MG63 (cell line): ENCODE data around the gene ZNF319. TPM values are rescaled to one million over a fixed set of nuclear protein-coding genes. Genes with fewer than 3 reads are reported as not detected.
A peak's percentile ranks its signal among the peaks of the same experiment; 100 is the strongest.
"Not testable (repeated sequence)": the region's sequence is repeated elsewhere in the genome, so short reads cannot be mapped to it uniquely, and the experiment has no call there.

Source experiments
- DNase-seq: peaks from one replicate; pipeline ENCODE4 v3.0.0-alpha.2; 2020
- H3K27me3 ChIP-seq: fragments of 250-450 bp; sonication (Bioruptor Pico); 2 replicates; pipeline ENCODE4 v1.5.1; 2020; ENCODE audit warnings: mild to moderate bottlenecking, moderate library complexity
- H3K36me3 ChIP-seq: fragments of 250-450 bp; sonication (Bioruptor Pico); 2 replicates; pipeline ENCODE4 v1.5.1; 2020; ENCODE audit warnings: mild to moderate bottlenecking, moderate library complexity
- H3K4me3 ChIP-seq: fragments of 250-450 bp; sonication (Bioruptor Pico); 2 replicates; pipeline ENCODE4 v1.5.1; 2020; ENCODE audit warnings: mild to moderate bottlenecking, moderate library complexity
- H3K9me3 ChIP-seq: fragments of 250-450 bp; sonication (Bioruptor Pico); 2 replicates; pipeline ENCODE4 v1.5.1; 2020; ENCODE audit warnings: mild to moderate bottlenecking, moderate library complexity
- total RNA-seq: library from RNA; depleted of rRNA; stranded (reverse); fragments of >200 nt; shearing (Covaris generic); gene quantifications from 2 replicates; pipeline ENCODE4 v1.2.3, GENCODE V29; 2014; ENCODE audit warnings: low replicate concordance

Gene ZNF319
- total RNA-seq, 1 experiment from 2014 or later, result 15.5 TPM

GRCh38 chr16:57994361-57994760 lies 6.1 kb downstream of the ZNF319 start:
- H3K9me3 ChIP-seq, result no peaks in the 10 kb centered on the region
- H3K4me3 ChIP-seq, result no peak overlapping the region
- no peaks in the 10 kb centered on the region for H3K27me3 ChIP-seq
- H3K36me3 ChIP-seq, result peaks cover 50% of the 10 kb centered on the region
- DNase-seq, result no peak

DNA sequence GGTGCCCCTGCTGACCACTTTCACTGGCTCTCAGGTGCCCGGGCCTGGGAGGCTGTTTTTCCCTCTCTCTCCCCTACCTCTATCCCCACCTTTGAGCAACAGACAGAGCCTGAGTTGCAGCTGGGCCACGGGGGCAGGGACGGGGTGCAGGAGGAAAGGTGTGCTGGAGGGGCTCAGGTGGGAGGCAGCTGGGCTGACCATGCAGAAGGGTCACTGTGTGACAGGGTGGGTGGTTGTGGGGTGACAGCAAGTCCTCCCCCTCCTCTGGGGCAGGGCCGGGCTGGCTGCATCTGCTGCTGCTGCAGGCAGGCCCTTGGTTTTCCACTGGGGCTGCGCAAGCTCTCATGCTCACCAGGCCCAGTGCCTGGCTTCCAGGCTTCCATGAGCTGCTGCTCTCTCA lies 6.6 kb downstream of the ZNF319 start:
- no peaks in the 10 kb centered on the region for H3K27me3 ChIP-seq
- no peak for DNase-seq
- H3K4me3 ChIP-seq, result no peak overlapping the region
- no peaks in the 10 kb centered on the region for H3K9me3 ChIP-seq
- peaks cover 50% of the 10 kb centered on the region for H3K36me3 ChIP-seq

- Histone ChIP-seq H3K4me3 (no peak overlapping the region), H3K9me3 (no peaks in the 10 kb centered on the region), H3K36me3 (peaks cover 50% of the 10 kb centered on the region), H3K27me3 (no peaks in the 10 kb centered on the region)
- no peak for DNase-seq
These were observed 7.0 kb downstream of the ZNF319 start for GRCh38 chr16:57993438-57993837.

DNA sequence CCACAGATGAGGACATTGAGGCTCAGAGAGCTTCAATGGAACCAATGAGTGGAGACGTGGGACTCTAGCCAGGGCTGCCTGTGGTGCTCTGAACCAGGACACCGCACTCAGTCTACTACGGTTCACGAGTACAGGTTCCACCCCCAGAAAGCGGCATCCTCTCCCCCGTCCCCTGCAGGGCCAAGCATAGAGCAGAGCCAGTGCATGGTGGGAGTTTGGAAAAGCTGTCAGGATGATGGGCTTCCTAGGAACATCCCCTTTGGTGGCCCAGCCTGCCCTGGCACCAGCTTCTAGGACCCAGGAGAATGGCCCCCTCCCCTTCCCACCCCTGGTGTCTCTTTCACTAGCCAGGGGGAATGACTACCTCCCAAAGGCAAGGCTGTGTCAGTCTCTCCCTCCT lies 8.4 kb downstream of the ZNF319 start:
- H3K36me3 ChIP-seq, result peaks cover 36% of the 10 kb centered on the region
- no peaks in the 10 kb centered on the region for H3K27me3 ChIP-seq
- no peak for DNase-seq
- H3K4me3 ChIP-seq, result no peak overlapping the region
- no peaks in the 10 kb centered on the region for H3K9me3 ChIP-seq

DNA sequence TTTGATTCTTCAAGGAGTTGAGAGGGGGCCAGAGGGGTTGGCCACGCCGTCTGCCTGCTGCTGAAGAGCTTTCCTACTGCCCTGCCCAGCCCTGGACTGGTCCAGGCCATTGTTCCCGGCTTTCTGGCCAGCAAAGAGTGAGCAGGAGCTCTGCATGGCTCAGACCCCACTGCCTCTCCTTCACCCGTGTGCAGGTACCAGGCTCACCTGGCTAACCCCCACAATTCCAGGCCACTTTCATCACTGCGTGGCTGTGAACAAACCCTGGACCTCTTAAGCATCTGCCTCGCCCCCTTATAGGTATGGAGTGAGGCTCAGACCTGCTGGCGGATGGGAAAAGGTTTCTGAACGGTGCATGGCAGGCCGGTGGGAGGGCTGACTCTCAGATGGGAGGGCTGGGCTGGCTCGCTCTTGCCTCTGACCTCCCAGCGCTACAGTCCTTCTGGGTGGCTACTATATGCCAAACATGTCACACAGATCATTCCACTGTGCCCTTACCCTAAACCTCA lies 8.9 kb downstream of the ZNF319 start:
- H3K36me3 ChIP-seq, result peaks cover 31% of the 10 kb centered on the region
- H3K27me3 ChIP-seq, result no peaks in the 10 kb centered on the region
- H3K4me3 ChIP-seq, result no peak overlapping the region
- H3K9me3 ChIP-seq, result no peaks in the 10 kb centered on the region
- no peak for DNase-seq

DNA sequence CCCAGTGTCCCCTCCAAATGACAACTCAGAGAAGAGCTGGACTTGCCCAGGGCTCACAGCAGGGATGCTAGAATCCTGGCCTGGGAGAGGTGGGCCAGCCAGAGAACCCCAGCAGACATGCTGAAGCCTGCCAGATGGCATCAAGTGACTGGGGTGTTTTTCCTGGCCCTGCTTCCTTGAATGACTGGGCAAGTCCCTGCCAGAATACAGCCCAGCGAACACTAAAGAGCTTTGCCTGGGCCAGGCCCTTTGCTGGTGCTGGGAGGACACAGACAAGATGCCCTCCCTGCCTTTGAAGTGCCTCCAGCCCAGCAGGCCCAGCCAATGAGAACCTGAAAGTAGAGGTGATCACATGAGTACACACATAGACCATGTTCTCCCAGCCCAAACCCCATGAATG lies 11.5 kb downstream of the ZNF319 start:
- peak; percentile 92 for DNase-seq
- H3K4me3 ChIP-seq, result no peak overlapping the region
- H3K9me3 ChIP-seq, result no peaks in the 10 kb centered on the region
- H3K27me3 ChIP-seq, result peaks cover 4% of the 10 kb centered on the region
- H3K36me3 ChIP-seq, result peaks cover 4% of the 10 kb centered on the region

DNA sequence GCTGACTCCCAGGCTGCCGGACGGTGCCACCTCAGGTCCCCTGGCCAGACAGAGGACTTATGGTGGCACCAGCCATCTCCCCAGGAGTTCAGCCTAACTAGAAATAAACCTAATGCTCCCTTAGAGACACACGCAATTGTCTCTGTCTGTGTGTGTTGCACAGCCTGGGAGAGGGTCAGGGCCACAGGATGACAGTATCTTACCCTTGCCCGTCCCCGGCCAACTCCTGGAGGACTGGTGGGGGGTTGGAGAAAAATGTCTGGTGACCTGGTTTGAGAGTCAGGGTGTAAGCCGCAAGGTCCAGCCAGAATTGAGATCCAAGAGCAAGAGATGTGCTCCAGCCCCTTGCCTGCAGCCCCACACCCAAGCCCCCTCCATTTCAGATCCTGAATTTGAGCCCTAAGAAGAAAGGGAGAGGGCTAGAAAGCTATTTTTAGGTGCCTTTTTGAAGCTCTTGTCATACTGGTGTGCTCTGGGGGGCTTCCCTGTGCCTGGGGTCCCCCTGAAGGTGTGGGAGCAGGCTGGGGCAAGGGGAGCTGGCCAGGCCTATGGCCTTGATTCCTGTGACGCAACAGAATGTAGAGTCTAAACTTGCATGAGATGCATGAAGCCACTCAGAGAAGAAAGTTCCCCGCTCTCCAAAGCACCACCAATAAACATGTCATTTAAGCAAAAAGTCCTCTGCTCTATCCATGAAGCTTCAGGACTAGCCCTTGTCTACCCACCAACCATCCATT lies 12.9 kb downstream of the ZNF319 start:
- no peak for DNase-seq
- Histone ChIP-seq H3K36me3 (no peaks in the 10 kb centered on the region), H3K27me3 (peaks cover 4% of the 10 kb centered on the region), H3K9me3 (no peaks in the 10 kb centered on the region), H3K4me3 (no peak overlapping the region)

- DNase-seq, result no peak
- H3K9me3 ChIP-seq, result no peaks in the 10 kb centered on the region
- H3K4me3 ChIP-seq, result no peak overlapping the region
- H3K27me3 ChIP-seq, result peaks cover 7% of the 10 kb centered on the region
- no peaks in the 10 kb centered on the region for H3K36me3 ChIP-seq
These were observed 14.3 kb downstream of the ZNF319 start for GRCh38 chr16:57986196-57986595.

GRCh38 chr16:57985204-57986181 lies 15.0 kb downstream of the ZNF319 start:
- peak overlapping the region; percentile 32 for H3K4me3 ChIP-seq
- no peaks in the 10 kb centered on the region for H3K36me3 ChIP-seq
- H3K27me3 ChIP-seq, result peaks cover 7% of the 10 kb centered on the region
- DNase-seq, result no peak
- no peaks in the 10 kb centered on the region for H3K9me3 ChIP-seq

DNA sequence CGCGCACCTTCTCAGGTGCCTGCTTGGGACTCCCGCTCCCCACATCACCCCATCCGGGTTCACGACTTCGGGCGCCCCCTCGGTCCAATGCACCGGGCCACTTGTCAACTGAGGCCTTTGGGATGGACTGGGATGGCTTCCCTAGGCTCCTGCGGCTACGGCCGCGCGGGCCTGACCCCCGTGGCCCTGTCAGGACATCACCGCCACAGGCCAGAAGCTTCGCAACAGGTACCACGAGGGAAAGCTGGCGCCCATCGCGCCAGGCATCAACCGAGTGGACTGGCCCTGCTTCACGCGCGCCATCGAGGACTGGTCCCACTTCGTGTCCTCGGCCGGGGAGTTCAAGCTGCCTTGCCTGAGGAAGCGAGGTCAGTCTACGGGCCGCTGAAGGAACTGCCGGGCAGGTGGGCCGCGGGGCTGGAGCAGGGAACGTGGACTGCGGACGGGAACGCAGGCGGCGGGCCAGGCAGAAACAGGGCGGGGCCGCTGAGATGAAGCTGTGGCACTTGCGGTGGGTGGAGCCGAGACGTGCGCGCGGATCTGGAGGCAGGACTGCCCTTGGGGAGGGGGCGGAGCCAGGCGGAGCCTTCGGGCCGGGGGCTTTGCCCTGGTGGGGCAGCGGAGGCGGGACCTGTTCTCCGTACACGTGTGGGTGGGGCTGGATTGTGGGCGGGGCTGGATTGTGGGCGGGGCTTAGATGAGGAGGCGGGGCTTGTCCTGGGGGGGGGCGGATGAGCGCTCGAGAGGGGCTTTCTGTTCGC lies 15.8 kb downstream of the ZNF319 start:
- Histone ChIP-seq H3K27me3 (peaks cover 7% of the 10 kb centered on the region), H3K9me3 (no peaks in the 10 kb centered on the region), H3K4me3 (peak overlapping the region; percentile 32), H3K36me3 (no peaks in the 10 kb centered on the region)
- peak; percentile 87 for DNase-seq

- Histone ChIP-seq H3K4me3 (no peak overlapping the region), H3K9me3 (no peaks in the 10 kb centered on the region), H3K36me3 (no peaks in the 10 kb centered on the region), H3K27me3 (peaks cover 7% of the 10 kb centered on the region)
- no peak for DNase-seq
These were observed 18.1 kb downstream of the ZNF319 start for GRCh38 chr16:57982385-57982784.

DNA sequence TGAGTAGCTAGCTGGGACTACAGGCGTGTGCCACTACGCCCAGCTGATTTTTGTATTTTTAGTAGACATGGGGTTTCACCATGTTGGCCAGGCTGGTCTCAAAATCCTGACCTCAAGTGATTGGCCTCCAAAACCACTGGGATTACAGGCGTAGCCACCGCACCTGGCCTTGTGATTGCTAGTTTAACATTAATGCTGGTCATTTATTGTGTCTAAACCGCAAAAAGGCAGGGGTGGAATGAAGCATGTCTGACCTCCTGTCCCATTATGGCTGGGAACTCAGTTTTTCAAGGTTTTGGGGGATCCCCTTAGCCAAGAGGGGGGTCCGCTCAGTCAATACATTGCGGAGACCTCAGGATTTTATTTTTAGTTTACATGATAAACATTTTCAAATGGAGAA lies 18.8 kb downstream of the ZNF319 start:
- no peak for DNase-seq
- H3K36me3 ChIP-seq, result no peaks in the 10 kb centered on the region
- H3K27me3 ChIP-seq, result peaks cover 7% of the 10 kb centered on the region
- H3K9me3 ChIP-seq, result no peaks in the 10 kb centered on the region
- H3K4me3 ChIP-seq, result no peak overlapping the region

- Histone ChIP-seq H3K36me3 (no peaks in the 10 kb centered on the region), H3K27me3 (peaks cover 2% of the 10 kb centered on the region; the same call in 1 of the 2 replicates), H3K4me3 (no peak overlapping the region), H3K9me3 (no peaks in the 10 kb centered on the region)
- no peak for DNase-seq
These were observed 21.4 kb downstream of the ZNF319 start for GRCh38 chr16:57979006-57979585.

GRCh38 chr16:57978070-57978465 lies 22.4 kb downstream of the ZNF319 start:
- H3K27me3 ChIP-seq, H3K9me3 ChIP-seq: not testable (repeated sequence)

DNA sequence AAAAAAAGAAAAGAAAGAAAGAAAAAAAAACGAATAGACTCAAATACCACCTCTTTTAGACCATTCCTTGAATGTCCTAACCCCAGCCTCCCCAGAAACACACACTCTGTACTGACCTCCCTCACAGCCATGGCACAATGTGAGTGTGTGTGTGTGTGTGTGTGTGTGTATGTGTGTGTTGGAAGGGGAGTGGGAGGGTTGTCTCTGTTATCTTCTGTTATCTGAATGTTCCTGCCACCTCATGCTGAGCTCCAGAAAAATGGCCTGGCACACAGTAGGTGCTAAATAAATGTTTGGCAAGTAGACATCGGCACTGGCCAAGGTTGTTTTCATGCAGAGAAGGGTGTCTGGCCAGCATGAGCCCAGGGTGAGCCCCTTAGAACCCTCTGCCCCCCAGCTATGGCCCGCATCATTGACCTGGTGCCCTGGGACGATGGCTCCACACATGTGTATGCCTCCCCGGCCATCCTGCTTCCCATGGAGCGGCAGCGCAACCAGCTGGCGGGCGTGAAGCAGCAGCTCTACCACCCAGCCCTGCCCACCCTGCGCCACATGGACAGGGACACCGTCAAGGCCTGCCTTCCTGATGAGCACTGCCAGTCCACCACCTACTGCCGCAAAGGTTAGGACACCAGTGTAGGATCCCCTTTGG lies 22.9 kb downstream of the ZNF319 start:
- no peaks in the 10 kb centered on the region for H3K9me3 ChIP-seq
- peaks cover 2% of the 10 kb centered on the region; the same call in 1 of the 2 replicates for H3K27me3 ChIP-seq
- H3K4me3 ChIP-seq, result no peak overlapping the region
- peak; percentile 42 for DNase-seq
- H3K36me3 ChIP-seq, result no peaks in the 10 kb centered on the region

More at GRCh38 chr16:57978070-57978465, 22.4 kb downstream of the ZNF319 start:
- H3K4me3 ChIP-seq, H3K36me3 ChIP-seq, DNase-seq: not testable (repeated sequence)

DNA sequence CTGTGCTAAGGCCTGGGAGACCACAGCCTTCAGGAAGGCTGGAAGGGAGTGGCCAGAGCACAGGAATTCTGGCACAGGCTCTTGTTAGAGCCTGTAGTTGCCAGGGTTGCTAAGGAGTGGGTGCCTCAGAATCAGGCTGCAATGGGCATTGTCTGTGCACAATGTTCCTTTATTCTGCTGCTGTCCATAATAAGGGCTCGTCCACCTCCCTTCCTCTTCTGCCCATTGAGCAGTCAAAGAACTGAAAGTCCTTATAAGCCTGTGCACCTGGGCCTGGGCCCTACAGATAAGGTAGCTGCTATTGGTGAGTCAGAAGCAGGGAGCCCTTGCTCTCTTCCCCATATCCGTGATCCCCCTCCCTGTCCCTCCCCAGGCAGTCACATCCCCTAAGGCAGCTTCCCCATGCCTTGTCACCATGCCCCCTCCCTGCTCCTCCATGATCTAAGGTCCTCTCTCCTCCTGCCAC lies 24.1 kb downstream of the ZNF319 start:
- H3K27me3 ChIP-seq, result no peaks in the 10 kb centered on the region
- peak; percentile 68 for DNase-seq
- H3K36me3 ChIP-seq, result no peaks in the 10 kb centered on the region
- H3K9me3 ChIP-seq, result no peaks in the 10 kb centered on the region
- no peak overlapping the region for H3K4me3 ChIP-seq
